ENCODE data around the gene SART3.

Gene SART3

DNA sequence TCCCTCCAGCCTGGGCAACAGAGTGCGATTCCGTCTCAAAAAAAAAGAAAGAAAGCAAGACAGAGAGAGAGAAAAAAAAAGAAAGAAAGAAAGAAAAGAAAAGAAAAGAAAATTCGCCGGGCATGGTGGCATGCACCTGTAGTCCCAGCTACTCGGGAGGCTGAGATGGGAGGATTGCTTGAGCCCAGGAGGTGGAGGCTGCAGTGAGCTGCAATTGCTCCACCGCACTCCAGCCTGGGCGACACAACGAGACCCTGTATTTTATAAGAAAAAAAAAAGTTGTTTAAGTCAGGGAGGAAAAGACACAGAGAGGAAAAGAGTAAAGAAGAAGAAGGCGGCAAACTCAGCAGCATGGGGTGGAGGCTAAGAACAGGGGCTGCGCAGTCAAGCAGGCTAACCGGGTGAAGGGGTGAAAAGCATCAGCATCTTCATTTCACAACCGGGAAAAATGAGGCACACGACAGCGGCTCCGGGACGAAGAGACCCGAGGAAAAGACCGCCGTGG is 46.5 kb downstream of the SART3 start:
- TF ChIP-seq, protein P1, sequence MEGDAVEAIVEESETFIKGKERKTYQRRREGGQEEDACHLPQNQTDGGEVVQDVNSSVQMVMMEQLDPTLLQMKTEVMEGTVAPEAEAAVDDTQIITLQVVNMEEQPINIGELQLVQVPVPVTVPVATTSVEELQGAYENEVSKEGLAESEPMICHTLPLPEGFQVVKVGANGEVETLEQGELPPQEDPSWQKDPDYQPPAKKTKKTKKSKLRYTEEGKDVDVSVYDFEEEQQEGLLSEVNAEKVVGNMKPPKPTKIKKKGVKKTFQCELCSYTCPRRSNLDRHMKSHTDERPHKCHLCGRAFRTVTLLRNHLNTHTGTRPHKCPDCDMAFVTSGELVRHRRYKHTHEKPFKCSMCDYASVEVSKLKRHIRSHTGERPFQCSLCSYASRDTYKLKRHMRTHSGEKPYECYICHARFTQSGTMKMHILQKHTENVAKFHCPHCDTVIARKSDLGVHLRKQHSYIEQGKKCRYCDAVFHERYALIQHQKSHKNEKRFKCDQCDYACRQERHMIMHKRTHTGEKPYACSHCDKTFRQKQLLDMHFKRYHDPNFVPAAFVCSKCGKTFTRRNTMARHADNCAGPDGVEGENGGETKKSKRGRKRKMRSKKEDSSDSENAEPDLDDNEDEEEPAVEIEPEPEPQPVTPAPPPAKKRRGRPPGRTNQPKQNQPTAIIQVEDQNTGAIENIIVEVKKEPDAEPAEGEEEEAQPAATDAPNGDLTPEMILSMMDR (IDR thresholded peaks at IDR 0.05; ENCODE audit: extremely low read depth, missing control alignments): no peak
- no peak for DNase-seq (ENCODE audit: low spot score)

- TF ChIP-seq, protein P1 (IDR thresholded peaks at IDR 0.05; ENCODE audit: extremely low read depth, missing control alignments): peak; percentile 81
- peak; percentile 67 for DNase-seq (ENCODE audit: low spot score)
Measured at GRCh38 chr12:108511633-108512540, 49.1 kb downstream of the SART3 start.

DNA sequence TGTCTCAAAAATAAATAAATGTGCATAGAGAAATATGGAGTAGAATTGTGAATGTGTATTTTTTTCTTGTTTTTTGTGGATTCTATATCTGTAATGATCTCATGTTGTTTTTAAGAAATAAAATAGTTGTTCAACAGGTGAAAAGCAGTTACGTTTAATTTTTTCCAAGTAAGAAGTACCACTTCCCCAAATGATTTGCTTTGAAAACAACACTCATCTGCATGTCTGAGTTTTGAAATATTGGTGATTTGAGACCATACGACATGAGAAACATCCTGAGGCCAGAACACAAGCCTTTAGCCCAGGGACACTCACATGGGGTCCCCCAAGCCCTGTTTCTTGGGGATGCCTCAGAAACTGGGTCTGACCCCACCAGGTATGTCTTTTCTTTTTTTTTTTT is 50.1 kb downstream of the SART3 start:
- no peak for DNase-seq (ENCODE audit: low spot score)
- TF ChIP-seq, protein P1 (IDR thresholded peaks at IDR 0.05; ENCODE audit: extremely low read depth, missing control alignments): no peak

- DNase-seq (ENCODE audit: low spot score): no peak
- TF ChIP-seq, protein P1 (IDR thresholded peaks at IDR 0.05; ENCODE audit: extremely low read depth, missing control alignments): no peak
Measured at GRCh38 chr12:108509806-108510205, 51.2 kb downstream of the SART3 start.

GRCh38 chr12:108507971-108508642 is 52.9 kb downstream of the SART3 start:
- TF ChIP-seq, protein P1 (IDR thresholded peaks at IDR 0.05; ENCODE audit: extremely low read depth, missing control alignments): no peak
- no peak for DNase-seq (ENCODE audit: low spot score)

DNA sequence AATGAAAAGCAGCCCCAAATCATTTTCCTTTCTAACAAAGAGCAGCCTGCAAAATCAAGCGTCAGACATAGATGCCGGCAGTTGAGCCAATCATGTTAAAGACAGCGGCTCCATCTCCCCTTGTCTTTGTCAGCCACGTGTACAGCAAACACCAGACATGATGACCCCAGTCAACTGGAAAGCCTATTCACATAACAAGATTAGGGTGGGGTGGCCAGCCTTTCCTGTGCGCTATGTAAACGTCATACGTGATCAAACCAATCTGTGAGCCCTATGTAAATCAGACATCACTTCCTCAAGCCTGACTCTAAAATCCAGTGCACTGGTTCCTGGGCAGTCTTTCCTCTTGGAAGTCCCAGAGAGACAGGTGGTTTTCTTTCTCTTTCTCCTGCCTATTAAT is 55.8 kb downstream of the SART3 start:
- no peak for DNase-seq (ENCODE audit: low spot score)
- TF ChIP-seq, protein P1 (IDR thresholded peaks at IDR 0.05; ENCODE audit: extremely low read depth, missing control alignments): no peak

DNA sequence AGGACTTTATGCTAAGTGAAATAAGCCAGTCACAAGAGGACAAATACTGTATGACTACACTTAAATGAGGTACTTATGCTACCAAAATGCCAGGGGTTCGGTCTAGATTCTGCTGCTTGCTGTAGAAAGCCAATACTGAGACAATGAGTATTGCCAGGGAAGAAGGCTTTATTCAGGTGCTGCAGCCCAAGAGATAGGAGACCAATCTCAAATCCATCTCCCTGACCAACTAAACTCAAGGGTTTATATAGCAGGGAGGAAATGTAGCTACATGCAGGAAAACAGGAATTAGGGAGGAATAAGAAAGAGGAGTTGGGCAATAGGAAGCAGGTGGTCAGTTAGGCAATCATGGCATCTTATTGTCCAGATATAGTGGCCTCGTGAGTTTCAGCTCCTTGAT is 58.1 kb downstream of the SART3 start:
- DNase-seq (ENCODE audit: low spot score): no peak
- TF ChIP-seq, protein P1 (IDR thresholded peaks at IDR 0.05; ENCODE audit: extremely low read depth, missing control alignments): no peak

All from GM20000 (cell line).